GM13976 (cell line): ENCODE measurements around the gene TLE1.
"Not testable (repeated sequence)": the region's sequence is repeated elsewhere in the genome, so short reads cannot be mapped to it uniquely, and the experiment has no call there.

Experiments
- DNase-seq: peaks from one replicate; pipeline ENCODE4 v3.0.0; 2012; ENCODE audit warnings: low spot score
- CTCF ChIP-seq: IDR thresholded peaks from 2 replicates; pipeline ENCODE4 v1.5.1; 2012; ENCODE audit warnings: borderline replicate concordance, mild to moderate bottlenecking; ENCODE audit not compliant: insufficient read depth; ENCODE audit errors: extremely low read depth, missing control alignments, control extremely low read depth
- in situ Hi-C: fragments of 300-500 bp; cut with MboI; formaldehyde crosslinking; loops from one replicate; pipeline ENCODE4 v1.12.0; 2022; ENCODE audit warnings: low sequenced_read_pairs, mixed read lengths, inconsistent platforms; ENCODE audit not compliant: unreplicated experiment

Gene TLE1

GRCh38 chr9:81610740-81611107, 78.6 kb downstream of the TLE1 start:
- in situ Hi-C loops = no loop called here
- no peak for TF ChIP-seq CTCF
- no peak for DNase-seq

GRCh38 chr9:81609782-81610739, 79.3 kb downstream of the TLE1 start:
- in situ Hi-C loops = no loop called here
- DNase-seq = no peak
- TF ChIP-seq CTCF = no peak

- TF ChIP-seq CTCF = no peak
- no peak for DNase-seq
- in situ Hi-C loops = no loop called here
Observed at GRCh38 chr9:81608289-81608657, 81.1 kb downstream of the TLE1 start.

GRCh38 chr9:81607593-81608288, 81.6 kb downstream of the TLE1 start:
- no peak for TF ChIP-seq CTCF
- no peak for DNase-seq

GRCh38 chr9:81606261-81606660, 83.1 kb downstream of the TLE1 start:
- DNase-seq, in situ Hi-C loops: not testable (repeated sequence)

More at GRCh38 chr9:81607593-81608288, 81.6 kb downstream of the TLE1 start:
- in situ Hi-C loops = no loop called here

GRCh38 chr9:81605170-81605670, 84.1 kb downstream of the TLE1 start:
- in situ Hi-C loops = no loop called here
- no peak for TF ChIP-seq CTCF
- DNase-seq = no peak
